ENCODE measurements around the gene SSUH2.
"Not testable (repeated sequence)": the region's sequence is repeated elsewhere in the genome, so short reads cannot be mapped to it uniquely, and the experiment has no call there.

Gene SSUH2

DNA sequence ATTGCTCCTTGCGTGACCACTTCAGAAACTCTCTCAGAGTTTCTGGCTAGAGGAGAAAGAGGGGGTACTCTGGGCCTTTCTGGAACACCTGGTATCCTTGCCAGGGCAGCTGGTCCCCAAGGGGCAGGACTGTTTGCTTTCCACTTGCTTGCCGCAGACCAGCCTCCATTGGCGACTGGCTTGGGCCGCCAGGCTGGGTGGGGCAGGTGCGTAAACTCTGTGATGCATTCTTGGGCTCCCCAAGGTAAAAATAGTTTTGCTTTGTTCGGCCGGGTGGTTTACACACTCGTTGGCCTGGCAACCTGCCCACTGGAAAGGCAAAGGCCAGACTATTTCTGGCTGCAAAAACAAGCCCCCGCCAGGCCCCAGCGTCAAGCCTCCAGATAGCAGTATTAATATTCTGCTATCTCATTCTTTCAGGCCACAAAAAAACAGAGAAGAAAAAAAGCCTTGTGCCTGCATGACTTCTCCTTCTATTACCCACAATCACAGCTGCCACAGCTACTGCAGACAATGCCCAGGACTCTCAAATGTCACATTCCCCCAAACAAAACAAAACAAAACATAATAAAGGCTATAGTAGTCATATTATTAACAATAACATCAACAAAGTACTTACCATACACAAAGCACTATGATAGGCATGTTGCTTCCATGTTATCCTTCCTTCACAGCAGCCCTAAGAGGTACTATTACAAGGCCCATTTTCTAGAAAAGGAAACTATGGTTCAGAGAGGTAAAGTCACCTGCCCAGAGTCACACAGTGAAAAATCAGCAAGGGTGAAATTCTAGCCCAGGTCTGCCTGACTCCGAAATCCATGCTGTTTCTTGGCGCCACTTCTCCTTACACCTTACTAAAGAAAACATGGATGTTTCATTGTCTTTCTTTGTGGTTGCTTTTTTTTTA lies 14.0 kb upstream of the SSUH2 start:
- DNase-seq, result no peak

DNA sequence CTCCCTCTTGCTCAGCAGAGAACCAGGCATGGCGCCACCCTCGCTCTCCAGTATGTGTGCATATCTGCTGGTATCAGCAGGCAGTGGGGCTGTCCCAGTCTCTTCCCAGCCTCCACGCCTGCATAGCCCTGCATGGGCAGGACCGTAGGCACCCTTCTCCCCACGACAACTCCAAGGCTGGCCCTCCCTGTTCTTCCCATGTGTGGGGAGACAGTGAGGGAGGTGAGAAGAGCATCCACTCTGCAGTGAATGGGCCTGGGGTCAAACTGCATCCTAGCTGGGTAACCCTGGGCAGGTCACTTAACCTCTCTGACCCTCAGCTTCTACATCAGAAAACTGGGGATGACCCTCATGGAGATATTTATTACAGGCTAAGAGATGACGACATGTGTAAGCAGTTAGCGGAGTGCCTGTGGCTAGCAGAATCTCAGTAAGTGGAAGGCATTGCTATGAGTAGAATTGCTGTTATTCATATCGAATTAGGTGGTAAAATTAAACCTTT lies 13.3 kb upstream of the SSUH2 start:
- no peak for DNase-seq

DNA sequence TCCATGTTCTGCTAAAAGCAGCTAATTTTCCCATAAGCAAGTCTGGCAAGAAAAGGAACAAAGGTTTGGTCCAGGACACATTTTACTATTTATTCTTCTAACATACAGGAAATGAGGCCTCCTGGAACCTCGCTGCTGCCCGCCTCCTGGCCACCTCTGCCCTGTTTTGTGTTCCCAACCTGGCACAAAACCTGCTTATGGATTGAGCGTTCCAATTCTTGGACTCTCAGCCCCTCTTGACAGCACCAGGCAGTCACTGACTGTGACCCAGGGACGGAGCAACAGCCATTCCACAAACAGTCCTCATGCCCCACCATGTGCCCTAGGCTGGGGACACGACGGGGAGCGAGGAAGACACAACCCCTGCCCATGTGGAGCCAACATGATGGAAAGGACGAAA lies 11.6 kb upstream of the SSUH2 start:
- DNase-seq, result no peak

DNA sequence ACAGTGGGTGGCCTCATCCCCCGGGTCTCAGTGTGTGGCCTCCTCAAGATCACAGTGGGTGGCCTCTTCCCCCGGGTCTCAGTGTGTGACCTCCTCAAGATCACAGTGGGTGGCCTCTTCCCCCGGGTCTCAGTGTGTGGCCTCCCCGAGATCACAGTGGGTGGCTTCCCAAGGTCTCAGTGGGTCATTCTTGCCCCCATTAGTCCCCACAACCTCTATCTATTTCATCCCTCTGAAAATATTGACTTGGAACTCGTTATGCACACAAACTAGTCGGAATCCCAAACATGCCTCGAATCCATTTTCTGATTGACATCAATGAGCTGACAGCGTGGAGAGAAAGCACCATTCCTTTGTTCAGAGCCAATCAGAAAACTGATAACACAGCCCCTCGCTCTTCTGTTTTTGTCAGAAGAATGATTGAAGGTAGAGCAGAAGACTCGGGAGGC lies 10.8 kb upstream of the SSUH2 start:
- DNase-seq, result no peak

DNA sequence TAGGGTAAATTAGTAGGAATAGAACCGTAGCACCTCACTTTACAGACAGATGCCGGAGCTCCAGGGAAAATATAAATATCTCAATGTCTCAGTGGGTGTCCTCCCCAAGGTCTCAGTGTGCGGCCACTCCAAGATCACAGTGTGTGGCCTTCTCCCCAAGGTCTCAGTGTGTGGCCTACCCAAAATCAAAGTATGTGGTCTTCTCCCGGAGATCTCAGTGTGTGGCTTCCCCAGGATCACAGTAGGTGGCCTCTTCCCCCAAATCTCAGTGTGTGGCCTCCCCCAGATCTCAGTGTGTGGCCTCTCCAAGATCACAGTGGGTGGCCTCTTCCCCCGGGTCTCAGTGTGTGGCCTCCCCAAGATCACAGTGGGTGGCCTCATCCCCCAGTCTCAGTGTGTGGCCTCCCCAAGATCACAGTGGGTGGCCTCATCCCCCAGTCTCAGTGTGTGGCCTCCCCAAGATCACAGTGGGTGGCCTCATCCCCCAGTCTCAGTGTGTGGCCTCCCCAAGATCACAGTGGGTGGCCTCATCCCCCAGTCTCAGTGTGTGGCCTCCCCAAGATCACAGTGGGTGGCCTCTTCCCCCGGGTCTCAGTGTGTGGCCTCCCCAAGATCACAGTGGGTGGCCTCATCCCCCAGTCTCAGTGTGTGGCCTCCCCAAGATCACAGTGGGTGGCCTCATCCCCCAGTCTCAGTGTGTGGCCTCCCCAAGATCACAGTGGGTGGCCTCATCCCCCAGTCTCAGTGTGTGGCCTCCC lies 10.2 kb upstream of the SSUH2 start:
- DNase-seq, result not testable (repeated sequence)

DNA sequence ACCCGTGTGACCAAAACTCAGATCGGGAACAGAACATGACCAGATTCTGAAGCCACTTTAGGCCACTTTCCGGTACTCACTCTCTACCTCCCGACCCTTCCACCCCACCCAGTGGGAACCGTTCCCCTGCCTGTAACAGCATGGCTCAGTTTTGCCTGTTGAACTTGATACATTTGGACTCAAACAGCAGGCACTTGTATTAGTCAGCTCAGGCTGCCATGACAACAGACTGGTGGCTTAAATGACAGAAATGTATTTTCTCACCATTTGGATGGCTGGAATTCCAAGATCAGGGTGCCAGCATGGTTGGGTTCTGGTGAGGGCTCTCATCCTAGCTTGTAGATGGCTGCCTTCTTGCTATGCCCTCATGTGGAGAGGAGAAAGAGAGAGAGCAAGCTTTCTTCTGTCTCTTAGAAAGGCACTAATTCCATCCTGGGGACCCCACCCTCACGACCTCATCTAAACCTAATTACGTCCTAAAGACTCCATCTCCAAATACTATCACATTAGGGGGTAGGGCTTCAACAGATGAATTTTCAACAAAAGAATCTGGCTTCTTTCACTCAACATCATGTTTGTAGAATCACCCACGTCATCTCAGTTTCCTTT lies 9.3 kb upstream of the SSUH2 start:
- DNase-seq, result no peak

DNA sequence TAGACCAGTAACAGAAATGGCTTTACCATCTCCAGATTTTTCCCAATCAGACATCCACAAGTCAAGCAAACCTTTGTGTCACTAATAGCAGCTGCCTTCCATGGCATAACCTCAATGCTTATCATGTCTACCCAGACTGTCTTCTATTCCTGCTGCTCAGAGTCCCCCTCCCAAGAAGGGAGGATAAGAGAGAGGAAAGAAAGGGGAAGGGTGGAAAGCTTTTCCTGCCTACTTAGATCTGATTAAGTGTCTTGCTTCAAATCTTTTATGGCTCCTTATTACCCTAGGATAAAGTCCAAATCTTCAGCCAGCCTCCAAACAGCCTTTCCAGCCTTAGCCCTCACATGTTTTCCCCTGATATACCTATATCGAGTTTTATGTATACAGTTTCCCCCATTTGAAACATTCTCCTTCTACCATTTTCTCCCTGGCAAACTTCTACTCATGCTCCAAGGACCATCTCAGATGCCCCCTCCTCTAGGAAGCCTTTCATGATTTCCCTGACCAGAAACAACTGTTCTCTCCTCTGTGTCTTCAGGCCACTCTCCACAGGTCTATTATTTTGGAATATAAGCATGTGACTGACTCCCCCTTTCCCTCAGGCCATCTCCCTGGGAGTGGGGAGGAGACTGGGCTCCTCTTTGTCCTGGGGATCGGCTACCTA lies 7.9 kb upstream of the SSUH2 start:
- DNase-seq, result no peak

DNA sequence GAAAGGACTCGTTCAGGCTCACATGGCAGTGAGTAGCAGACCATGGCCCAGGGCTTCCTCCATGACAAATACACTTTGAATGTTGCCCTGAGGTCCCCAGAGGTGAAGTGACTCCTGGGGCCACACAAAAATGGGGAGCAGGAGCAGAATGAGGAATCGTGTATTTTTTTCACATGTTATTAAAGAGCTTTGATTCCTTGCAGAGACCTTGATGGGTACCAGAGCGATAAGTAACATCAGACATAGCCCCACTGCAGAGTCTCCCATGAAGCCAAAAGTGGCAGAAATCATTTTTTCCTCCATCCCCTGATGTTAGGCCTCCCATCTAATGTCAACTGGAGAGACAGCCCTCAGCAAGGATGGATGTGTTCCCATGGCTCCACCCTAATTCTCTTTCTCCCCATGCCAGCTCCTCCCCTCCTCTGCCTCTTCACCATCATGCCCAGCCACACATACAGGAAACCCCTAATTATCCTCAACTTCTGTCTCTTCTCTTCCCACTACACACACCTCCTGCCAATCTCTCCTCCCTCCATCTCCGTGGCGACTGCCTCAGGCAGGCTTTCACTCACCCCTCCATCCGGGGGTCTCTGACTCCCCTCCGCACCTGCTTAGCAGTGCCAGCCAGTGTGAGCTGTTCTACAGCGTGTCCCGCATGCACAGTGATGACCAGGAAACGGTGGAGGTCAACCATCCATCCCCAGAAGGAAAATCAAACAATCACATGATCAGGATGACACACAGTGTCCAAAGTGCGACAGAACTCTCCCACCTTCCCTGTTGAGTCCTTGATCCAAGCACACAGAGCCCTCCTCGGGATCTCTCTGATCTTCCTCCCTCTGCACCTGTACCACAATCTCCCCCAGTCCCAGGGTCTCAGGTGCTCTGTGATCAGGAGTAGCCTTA lies 7.1 kb upstream of the SSUH2 start:
- no peak for DNase-seq

DNA sequence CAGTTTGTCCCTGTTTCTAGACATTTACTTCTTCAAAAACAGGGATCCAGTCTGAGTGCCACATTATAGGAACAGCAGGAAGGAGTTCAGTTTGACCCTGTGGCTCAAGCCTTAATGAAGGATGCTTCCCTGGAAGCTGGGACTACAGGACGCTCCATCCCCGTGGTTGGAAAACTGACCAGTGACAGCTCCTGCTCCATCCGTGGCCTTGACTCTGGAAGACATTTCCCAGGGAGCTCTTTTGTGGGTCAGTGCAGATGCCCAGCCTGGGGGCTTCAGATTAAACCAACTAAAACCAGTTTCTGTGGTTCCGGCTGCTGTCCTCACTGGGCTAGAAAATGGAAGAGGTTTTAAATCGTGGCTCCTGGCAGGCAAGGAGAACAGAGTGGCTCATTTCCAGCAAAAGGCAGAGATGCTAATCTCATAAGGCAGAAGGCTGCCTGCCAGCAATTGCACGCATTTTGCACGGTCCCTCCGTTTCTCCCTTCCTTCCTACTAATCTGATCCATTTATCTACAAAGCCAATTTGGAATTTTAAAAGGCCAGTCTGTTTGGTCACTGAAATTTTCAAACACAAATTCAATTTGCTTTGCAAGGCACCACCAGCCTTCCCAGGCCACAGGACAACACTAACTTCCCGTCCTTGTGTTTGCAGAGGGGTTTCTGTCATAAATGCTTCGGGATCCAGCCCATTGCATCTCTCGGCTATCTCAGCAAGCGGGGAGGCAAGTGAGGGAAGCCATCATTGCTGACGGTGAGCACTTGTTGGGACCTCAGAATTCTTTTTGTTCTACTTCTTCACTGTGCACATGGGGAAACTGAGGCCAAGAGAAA lies 6.2 kb upstream of the SSUH2 start:
- no peak for DNase-seq

DNA sequence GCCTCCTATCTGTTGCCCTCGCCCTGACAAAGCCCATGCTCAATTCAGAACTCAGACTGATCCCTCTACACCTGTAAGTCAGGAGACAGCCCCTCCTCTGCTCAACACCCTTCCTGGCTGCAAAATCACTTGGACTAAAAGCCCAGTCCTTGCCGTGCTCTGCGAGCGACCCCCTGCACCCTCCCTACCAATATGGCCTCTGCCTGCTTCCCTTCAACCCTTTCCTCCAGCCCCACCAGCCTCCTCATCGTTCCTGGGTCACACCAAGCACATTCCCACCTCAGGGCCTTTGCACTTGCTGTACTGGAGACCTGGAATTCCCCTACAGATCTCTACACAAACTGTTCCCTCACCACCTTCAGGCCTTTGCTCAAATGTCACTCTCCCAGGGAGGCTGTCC lies 5.2 kb upstream of the SSUH2 start:
- DNase-seq, result no peak

DNA sequence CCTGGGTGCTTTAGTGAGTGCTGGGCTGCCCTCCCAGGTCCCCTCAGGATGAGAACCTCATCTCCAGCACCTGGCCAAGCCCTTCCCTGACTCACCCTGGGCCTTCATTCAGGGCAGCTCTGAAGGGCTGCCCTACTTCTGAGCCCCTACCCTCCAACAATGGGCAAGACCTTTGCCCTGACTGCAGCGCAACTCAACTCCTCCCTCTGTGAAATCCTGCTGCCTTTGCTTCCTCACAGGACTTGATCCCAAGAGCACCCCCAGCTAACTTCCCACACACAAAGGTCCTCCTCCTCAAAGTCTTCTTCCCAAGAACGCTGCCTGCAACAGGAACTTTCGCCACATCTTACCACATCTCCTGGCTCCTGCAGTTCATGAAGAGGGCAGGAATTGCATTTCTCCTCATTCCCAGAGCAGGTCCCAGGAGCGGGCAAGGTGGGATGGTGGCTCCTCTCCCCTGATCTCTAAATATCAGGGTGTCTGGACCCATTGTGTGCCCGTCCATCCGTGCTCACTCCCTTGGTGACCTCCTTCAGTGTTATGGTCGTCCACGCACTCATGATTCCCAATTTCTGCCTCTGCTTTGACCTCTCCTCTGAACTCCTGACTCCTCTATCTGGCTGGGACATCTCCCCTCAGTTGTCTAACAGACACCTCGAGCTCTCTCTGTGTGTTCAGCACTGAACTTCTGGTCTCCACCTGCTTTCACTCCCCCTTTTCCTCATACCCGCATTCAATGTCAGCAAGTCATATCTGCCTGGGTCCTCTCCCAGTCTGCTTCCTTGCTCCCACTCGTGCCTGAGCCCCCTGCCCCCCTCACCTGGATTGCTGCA lies 4.5 kb upstream of the SSUH2 start:
- DNase-seq, result no peak

DNA sequence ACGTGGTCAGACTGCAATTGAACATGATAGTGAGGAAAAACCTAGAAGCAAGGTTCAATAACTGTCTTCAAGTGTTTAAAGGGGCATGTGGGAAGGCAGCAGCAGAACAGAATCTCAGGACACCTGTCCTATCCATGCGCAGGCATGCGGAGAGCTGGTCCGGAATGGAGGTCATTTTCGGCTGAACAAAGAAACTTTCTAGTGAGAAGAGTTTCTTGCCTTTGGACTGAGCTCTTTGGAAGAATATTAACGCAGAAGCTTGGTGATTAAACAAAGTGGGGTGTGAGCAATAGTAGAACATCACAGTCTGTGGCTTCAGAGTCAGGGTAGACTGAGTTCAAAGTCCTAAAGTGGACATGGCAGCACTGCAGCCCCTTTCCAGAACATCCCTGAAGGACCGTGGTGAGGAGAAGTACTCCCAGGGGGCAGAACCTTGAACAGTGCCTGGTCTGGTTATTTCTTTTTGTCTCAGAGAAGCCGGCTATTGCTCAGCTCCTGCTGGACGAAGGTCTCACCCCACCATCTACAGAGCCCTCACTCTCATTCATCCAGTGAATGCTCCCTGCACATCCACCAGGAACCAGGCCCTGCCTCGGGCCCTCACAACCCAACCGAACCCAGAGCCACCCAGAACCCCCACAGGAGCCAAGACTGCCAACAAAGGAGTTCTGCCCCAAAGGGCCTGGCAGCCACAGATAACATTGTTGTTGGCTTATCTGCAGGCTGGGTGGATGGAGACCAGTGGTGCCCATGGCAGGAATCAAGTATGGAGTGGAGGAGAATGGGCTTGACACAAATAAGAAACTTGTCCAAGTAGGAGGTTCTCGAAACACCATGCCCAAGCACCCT lies 2.8 kb upstream of the SSUH2 start:
- no peak for DNase-seq

DNA sequence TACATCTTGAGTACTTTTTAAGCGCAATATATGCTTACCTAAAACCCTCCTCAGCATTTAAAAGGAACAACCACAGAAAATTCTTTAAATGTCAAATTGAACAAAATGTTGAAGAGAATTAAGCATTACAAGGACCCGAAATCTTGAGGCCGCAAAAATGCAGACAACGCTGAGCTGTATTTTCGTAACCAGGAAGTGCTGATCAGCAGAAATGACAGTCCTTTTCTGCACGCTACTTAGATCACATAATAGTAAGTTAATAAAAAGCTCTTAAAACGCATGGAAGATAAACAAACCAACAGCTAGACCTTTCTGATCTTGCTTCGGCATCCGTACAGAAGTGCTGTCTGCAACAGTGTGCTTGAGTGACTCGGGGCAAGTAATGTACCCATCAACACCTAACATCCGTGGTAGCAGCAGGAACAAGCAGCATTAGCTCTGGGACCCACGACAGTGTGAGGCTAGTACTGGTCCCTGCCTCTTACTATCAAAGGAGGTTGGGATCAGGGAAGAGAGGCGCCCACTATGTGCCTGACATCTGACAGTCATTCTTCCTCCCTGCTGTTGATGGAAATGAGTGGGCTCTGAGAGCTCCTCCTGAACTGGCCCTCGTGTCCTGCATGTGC lies 1.8 kb upstream of the SSUH2 start:
- DNase-seq, result no peak

DNA sequence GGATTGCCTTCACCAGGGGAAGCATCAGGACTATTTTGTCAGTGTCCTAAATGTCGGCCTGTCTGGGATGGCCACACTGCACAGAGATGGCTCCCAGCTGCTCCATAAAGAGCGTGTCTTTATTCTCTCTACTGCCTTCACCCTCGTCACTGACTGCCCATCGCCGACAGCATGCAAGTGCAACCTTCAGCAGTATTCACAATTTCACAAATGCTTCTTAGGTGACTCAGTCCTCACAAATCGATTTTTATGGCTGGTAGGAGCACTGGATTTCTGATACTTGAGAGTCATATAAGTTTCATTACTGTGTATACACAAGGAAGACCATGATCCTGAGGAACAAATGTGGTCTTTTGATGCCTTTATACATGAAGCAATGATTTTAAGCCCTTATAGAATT lies 1.1 kb upstream of the SSUH2 start:
- no peak for DNase-seq

DNA sequence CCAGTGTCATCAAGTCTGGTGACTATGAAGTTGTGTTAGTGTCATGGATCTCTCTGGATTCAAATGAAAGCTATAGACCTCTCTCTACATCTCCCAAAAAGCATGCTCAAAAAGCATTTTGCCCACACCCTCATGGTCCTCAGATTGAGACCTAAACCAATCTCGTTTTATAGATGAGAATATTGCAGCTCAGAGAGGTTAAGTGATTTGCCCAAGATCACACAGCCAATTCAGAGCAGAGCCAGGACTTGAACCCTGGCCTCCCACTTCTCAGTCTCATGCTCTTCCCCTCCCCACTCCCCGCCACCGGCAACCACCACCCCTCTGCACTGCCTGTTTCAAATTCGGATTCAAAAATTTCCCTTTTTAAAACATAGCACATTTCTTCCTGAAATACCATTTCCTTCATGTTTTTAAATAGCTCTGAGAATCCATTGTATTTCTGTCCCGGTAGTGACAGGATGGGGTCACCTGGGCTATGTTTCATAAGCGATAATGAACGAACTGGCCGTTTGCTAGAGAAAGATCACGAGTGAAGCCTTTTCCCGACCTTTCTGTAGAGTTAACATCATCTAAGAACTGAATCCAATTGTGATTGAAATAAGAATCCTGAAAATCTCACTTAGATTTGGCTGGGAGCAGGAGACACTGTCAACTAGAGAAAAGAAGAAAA lies 769 bp downstream of the SSUH2 start:
- no peak for DNase-seq

DNA sequence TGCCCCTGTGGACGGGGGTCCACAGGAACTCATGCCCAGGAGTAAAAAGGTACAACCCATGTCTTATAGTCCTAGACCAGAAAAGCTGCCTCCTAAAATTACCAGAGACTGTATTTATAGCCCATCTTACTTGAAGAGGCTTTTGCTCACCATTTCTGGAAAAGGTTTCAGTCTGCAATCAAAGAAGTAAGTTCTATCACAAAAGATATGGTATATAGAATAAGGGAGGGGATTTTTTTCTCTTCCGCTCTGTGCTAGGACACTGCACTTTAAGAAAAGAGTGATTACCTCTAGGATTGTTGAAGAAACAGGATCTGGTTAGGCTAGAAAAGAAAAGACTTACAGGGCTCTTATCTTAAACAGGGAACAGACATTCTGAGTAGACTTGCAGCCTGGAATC lies 2.6 kb downstream of the SSUH2 start:
- no peak for DNase-seq

DNA sequence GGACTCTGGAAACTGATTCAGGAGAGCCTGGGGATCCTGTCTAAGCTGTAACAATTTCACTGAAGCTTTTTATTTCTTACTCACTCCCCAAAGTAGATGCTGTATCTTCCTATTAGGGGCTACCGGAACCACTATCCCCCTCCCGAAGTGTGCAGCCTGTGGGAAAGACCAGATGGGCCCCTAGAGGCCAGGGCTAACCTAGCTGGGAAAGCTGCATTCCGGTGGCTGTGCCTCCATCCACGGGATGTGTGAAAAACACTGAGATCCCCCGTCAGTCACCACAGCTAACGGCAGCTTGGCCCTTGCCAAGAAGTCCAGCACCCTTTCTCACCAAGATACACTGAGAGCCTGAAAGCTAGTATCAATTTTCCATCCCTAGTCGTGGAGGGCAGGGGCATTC lies 3.1 kb downstream of the SSUH2 start:
- no peak for DNase-seq

DNA sequence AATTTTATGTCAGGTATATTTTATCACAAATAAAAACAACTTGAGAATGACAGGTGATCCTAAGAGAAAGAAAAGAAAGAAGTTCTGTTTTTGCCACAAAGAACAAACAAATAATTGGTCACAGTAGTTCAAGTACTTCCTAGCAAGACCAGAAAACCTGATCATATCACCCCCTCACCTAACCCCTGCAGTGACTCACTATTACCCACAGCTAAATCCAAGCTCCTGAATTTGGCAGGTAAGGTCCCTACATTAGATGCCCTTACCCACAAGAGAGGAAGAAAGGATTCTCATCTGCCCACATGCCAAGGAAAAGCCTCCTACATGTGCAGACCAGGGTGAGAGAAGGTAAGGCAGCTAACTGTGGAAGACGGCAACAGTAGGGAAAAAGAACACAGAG lies 4.4 kb downstream of the SSUH2 start:
- DNase-seq, result no peak
